GM19025 (cell line): ENCODE data around the gene BCL2.

Experiments
- ATAC-seq: cut with Tn5 transposase; IDR thresholded peaks from one replicate; pipeline ENCODE4 v1.9.1; 2021; ENCODE audit warnings: mild to moderate bottlenecking, low read depth, moderate library complexity; ENCODE audit not compliant: unreplicated experiment

Gene BCL2

DNA sequence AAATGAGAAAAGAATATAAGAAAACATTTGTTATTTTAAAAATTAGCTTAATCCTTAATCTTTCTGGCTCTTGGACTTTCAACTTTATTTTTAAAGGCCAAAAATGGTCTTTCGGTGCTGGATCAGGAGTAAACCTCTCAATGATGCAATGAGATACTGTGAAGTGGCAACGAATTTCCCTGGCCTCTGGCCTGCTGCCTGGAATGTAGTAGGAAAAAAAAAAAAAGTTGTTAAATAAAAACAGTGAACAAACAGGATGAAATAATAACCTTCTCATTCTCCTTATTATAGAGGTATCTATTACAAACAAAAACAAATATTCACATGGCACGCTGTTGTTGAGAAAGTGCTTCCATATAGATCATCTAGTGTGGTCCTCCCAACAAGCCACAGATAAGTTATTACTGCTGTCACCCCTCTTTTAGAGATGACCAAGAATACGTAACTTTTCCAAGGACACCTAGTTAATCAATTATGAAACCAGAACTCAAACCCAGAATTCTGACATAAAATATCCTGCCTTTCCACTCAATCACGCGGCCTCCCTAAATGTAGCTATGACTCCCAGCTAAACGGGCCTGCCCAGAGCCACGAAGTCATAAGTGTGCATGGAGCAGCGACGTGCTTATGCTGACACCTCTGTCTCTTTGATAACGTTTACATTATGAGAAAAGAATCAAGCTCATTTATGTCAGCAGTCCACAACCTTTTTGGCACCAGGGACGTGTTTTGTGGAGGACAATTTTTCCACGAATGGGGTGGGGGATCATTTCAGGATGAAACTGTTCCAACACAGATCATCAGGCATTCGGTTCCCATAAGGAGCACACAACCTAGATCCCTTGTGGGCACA lies 170.9 kb downstream of the BCL2 start:
- no peak for ATAC-seq

DNA sequence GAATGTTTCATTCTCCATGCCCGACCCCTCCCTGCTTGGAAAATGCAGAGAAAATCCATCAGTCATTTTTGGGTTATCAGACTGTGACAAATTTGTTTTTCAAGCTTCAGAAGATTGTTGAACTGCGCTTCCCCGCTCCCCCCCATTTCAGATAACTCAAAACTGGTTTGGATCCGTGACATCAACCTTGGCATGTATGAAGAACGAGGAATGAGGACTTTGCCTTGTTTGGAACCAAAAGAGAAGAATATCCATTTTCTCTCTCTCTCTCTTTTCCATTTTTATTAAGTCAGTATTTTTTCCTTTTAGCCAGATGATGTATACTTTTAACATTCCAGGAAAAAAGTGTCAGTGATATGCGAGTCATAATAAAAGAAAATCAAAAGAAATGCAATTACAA lies 171.6 kb downstream of the BCL2 start:
- ATAC-seq: no peak

DNA sequence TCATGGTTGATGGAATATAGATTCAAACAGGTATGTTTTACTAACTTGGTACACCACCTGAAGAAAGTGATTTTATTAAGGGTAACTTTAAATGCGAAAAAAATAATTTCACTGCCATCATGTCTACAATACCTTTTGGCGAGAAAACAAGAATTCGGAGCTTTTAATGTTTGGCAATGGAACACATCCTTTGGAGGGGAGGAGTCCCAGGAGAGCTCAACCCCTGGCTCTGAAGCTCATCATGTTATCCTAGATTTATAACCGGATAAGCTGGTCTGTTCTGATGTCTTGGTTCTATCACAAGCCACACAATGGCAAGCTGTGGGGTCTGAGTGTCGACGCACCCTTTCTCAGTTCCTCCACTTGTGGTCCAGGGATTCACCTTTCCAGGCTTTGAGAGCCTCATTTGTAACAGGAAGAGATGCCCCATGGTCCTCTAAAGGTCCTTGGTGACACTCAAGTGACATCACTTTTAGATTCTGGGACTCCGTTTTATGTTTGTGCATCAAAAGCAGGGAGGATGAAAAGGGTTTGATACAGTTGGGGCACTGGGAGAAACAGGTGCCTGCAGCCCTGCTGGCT lies 172.7 kb downstream of the BCL2 start:
- ATAC-seq: no peak

DNA sequence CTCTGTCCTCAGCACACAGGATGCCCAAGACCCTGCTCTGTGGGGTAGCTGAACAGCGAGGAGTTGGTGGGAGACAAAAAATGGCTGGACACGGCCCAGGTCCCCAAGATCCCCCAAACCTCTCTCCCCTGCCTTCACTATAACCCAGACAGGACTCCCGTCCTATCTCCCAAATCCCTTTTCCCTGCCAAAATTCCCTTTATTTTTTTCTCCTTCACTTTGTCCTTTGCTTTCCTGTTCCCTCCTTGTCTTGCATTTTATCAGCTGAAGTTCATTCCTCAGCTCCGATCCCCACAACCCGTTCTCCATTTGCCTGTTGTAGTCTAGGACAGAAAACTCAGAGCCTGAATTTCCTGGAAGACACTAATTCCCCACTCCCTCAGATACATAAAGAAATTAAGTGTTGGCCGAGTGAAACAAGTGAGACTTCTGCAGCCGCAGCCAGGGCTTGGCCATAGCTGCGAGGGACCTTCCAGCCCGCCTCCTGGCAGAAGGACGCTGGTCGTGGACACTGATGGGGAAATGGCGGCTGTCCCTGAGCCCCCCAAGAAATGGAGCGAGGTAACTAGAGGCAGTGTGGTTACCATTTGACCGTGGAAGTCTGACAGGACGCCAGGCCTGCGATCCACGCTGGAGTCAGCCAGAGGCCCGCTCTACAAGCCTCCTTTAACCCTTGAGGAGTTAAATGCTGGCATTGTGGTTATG lies 173.6 kb downstream of the BCL2 start:
- no peak for ATAC-seq

DNA sequence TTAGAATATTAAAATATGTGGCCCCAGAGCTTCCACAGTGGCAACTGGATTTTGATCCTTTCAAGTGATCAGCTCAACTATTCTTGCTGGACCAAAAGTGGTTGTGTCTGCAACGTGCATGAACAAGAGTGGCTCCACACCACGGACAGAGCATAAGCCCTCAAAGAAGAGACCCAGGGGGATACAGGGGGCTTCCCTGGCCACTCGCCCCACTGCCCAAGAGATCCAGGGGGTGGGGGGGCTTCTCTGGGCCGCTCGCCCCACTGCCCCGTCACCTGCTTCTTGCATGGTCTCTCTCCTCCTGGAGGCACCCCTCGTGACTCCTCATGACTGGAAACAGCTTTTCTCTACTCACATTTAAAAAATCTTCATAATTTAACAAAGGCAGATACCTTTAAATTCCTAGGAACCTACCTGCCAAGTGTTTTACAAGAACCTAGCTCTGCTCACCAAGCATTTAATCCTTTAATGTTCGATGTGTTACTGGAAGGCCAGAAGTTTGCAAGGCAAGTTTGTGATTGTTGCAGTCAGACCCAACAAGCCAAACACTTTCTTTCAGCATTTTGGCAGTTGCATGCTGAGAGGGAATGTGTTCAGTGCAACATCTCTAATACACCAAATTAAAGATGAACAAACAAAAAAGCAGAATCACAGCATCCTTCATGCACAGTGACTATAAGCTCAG lies 174.3 kb downstream of the BCL2 start:
- no peak for ATAC-seq

DNA sequence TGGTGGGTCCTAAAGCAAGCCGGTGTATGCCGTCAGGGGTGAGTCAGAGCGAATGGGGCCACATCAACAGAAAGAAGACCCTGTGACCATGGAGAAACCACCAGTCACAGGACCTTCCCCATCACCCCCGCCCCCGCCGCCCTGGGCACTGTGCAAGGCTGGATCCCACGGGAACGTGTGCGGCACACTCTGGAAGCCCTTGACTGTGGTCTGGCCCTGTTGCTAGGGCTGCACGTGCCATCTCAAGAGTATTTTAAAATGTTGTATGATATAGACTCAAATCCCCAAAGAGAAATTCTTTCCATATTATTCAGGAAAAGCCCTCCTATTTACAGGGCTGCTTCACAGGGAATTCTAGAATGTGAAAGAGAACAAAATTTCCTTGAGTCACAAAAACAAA lies 174.8 kb downstream of the BCL2 start:
- ATAC-seq: no peak

DNA sequence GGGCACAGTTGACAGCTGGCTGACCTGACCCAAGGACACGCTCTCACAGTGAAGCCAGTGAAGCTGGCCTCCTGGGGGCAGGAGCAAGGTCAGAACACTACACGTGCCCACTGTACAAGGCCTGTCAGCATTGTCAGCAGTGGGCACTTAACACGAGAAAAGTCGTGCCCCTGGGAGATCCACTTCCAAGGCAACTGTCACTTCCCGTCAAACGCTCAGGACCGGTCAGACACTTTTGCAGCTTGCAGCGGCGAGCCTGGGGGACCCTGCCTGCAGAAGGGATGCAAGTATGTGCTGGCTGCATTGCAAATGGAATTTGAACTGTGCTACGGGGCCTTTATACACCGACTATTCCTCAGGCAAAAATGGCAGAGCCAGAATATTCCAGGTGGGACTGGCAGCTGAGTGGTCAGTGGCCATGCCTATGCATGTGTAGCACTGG lies 176.2 kb downstream of the BCL2 start:
- no peak for ATAC-seq

DNA sequence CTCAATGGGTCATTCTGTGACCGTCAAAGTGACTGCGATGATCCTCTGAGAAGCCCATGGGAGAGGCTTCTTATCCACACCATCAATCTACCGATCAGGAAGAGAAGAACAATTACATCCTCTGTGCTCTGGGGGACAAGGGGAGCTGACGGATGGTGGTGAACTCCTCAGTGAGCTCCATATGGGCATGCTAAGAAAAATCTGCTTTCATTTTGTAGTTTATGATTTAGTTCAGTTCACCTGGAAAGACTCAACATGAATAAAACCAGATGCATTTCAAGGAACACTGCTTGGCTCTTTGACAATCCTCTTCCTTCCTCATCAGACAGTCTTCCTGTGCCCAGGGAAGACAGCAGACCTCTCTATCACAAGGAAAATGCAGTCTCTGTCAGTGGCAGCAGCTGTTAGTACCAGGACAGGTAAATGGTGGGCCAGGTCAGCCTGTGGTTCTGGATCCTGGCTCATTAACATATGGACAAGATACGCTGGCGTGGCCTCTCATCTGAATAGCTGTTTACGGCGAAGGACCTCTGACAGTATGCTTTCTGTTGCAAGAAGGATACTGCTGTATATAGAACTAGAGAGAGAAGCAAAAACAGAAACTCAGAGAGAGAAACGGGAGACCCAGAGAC lies 176.9 kb downstream of the BCL2 start:
- no peak for ATAC-seq

DNA sequence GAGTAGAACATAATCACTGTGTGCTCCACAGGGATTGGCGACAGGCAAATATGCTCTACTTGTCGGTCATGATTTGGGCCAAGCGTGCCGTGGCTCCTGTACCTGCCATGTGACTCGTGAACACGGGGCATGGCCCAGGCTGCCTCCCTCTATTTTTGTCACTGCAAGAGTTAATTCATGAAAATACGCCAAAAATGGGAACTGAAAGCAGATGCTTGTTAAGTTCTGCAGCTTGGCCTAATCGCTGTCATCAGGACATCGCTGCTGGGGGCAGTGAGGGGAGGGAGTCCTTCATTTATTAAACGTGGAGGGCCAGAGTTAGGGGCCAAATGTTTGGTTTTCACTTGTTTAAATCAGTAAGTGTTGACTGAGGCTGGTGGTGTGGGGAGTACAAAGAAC lies 177.8 kb downstream of the BCL2 start:
- ATAC-seq: peak; percentile 40

DNA sequence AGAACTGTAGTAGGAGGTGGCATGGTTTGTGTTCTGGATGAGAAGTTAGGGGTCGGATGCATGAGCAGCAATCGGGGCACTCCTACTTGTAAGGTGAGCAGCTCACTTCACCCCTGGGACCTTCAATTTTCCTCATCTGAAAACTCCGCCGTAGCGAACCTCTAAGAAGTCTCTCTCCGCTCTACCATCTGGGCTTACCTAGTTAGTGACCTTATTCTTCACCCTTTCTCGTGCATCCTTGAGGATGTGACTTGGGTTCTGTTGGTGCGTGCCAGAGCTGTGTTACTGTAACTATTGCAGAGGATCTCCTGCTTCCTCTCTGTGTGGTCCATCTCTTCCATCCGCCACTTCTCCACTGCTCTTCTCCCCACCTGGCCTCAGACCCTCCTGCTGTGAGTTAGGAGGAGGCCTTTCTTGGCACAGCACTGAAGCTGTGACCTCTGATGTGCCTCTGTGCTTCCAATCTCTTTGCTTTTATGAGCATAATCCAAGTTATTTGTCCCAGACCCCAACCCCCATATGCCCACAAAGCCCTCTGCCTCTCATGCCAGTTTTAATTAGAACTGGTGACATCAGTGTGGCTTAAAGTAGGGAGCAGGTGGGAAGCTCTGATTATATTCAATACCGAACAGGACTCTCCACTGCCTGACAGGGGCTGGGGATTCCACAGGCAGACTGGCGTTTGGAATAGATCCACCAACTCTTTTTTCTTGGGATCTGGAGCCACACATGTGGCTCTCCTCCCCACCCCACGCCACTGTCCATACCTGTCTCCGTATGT lies 178.4 kb downstream of the BCL2 start:
- ATAC-seq: no peak

DNA sequence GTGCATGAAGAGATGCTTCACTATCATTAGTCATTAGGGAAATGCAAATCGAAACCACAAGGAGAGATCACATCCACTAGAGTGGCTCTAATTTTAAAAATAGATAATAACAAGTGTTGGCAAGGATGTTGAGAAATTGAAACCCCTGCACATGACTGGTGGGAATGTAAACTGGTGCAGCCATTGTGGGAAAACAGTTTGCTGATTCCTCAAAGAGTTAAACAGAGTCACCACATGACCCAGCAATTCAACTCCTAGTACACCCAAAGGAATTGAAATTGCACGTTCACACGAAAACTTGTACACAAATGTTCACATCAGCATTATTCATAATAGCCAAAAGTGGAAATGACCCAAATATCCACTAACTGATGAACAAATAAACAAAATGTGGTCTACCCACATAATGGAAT lies 179.5 kb downstream of the BCL2 start:
- no peak for ATAC-seq

DNA sequence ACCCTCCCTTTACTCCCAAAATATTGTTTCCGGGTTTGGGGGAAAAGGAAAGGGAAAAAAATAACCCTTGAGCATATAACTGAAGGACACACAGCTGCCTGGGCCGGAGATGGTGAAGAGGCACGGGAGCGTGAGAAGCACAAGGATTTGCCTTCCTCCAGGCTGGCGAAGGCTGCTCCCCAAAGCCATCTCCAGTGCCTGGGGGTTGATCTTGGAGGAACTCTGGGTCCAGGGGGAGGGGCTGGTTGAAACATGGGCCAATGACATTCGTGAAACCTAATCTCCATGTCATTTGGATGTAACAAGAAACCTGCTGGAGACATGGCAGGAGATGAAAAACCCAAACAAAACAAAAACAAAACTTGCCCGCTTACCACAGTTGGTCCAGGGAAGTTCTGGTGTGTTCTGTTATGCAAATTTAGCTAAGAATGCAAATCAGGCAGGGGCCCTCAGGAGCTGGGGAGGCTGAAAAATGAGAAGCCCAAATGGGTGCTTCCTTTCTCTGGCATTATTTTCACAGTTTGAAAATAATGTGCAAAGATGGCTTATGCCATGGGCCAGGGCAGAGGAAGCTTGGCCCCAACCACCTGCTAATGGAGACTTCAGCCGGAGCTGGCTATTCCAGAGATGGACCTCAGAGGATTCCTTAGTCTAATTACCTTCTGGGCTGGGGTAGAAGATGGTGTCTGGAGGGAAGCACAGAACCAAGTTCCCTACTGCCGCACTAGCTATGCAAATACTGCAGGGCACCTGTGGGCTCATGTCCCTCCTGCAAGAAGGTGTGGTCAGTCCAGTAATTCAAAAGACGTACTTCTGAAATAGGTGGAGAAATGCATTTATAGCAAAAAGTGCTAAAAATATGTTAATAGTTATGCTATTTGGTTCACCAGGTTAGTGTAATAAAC lies 180.9 kb downstream of the BCL2 start:
- ATAC-seq: peak; percentile 51

DNA sequence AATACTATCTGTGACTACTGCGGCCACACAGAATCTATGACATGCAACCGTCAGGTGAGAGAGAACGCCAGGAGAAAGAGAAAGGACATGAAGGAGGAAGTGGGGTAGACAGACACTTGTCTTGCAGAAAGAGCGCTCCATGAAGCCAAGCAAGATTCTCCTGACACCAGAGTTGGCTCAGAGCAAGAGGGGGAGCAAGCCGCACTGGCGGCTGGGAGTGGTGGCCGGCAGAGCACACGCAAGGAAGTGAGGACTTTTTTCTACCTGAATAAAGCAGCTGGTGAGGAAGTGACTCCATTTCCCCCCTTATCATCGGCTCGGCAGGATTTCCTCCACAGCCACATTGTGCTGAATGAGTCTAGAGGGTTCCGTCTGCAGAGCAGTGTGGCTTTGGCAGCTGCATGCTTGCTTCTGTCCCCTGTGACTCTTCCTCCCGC lies 181.6 kb downstream of the BCL2 start:
- ATAC-seq: no peak

DNA sequence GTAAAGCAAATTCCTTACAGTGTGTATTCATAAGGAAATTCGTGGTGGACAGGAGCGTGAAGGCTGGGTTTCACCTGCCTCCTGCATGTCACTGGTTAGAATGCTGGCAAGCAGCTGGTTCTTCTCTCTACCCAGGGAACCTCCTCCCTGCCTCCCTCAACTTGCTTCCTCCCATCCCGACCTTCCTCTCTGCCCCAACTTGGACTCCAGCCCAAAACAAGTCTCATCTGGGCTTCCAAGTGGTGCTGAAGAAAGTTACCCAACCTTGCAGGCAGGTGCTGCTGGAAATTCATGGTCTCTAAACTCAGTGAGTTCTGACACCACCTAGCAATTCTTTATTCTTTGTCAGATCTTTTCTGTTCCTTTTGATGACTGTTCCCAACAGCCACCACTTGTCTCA lies 184.5 kb downstream of the BCL2 start:
- no peak for ATAC-seq

DNA sequence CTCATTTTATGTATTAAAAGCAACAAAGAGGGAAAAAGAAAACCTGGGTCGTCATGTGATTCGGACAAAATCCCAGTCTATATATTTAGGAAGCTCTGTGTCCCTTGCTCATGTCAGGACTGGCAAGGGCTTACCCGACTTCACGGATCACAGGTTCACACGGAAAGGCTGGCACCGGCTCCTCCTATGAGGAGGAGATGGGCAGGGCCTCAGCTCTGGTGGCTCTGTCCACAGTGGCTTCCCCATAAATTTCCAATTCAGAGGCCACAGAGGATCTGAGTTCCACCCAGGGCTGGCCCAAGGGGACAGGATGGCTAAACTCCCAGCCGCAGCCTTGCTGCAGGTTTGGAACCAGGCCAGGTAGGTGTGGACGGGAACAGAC lies 186.8 kb downstream of the BCL2 start:
- no peak for ATAC-seq

DNA sequence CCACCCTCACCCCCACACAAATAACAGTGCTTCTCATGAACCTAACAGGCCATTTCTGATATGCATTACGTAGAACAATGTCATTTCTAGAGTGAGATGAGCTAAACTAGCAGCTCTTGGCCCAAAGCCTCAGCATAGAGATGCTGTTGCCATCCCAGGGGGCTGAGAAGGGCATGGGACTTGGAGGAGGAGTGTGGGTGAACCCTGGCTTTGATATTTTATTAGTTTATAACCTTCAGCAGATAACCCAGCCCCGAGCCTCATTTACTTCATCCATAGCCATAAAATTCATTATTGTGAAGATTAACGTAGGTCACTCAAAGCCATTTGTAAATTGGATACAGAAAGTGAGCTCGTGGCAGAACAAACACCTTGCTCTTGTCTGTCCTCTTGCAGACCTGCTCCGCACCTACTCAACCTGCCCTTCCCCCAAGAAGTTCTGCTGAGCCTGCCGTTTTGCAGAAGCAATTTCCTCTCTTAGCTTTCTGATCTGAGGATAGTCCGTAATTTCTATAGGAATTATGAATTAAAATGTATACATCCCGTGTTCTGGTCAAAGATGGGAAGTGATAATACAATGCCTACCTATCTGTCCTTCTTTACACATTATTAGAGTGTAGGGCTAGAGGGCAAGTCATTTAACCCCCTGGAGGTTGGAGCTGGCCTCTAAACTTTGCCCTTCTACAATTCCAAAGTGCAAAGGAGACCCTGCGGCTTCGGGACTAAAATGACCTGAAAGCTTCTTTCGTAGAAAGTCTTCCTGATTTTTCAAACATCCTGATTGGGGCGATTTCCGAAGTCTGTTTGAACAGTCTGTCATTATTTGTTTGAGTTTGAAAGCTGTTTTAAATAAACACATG lies 187.4 kb downstream of the BCL2 start:
- no peak for ATAC-seq

DNA sequence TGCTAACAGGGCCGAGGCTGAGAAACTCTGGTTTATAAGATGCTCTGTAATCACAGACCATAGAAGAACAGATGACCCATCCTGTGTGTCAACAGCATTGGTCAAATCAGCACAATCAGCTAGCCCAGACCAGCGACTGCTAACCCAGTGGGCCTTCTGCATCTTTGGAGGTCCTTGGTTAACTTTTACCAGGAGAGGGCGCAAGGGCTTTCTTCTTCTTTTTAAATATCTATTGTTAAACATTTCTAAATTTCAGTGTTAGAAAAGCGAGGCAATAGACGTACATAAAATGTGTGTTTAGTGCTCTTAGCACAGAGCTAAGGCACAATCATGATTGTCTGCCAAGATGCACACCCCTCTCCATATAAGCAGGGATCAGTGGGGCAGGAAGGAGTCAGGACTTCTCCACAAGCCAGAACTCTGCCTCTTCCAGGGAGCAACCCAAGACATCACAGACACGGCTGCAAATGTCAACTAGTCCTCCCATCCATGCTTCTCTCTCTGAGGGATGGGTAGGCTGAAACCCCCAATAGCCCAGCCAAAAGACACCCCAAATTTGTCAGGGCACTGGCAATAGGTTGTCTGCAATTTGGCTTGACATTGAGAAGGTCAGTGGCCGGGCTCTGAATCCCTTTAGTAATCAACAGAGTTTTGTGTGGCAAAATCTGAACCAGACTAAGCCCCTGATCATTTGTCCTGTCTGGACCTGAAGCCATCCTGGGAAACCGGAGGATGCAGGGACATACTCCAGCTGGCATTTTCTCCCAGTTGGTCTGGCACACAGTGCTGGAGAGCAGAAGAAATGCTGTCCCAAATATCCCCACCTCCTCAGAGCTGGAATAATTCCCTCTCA lies 188.2 kb downstream of the BCL2 start:
- no peak for ATAC-seq
